HepG2 (cell line): ENCODE measurements around the gene SPAG9. TPM values are rescaled to one million over a fixed set of nuclear protein-coding genes. Genes with fewer than 3 reads are reported as not detected.

ENCODE experiments used
- ADNP ChIP-seq: sonication (generic); formaldehyde crosslinking; IDR thresholded peaks from 2 replicates; pipeline ENCODE4 v1.4.0; 2020; ENCODE audit warnings: missing genetic modification reagents
- ATF7-NPFF ChIP-seq: sonication (generic); formaldehyde crosslinking; IDR thresholded peaks from 2 replicates; pipeline ENCODE4 v1.8.1; 2023; ENCODE audit warnings: mild to moderate bottlenecking, low read depth, missing genetic modification reagents, moderate library complexity
- CSRNP1 ChIP-seq: sonication (generic); formaldehyde crosslinking; IDR thresholded peaks from 2 replicates; pipeline ENCODE4 v1.8.1; 2023; ENCODE audit warnings: mild to moderate bottlenecking, missing genetic modification reagents
- FOXO1 ChIP-seq: sonication (generic); formaldehyde crosslinking; IDR thresholded peaks from 2 replicates; pipeline ENCODE4 v1.4.0; 2020; ENCODE audit warnings: missing genetic modification reagents
- GMEB1 ChIP-seq: sonication (generic); formaldehyde crosslinking; IDR thresholded peaks from 2 replicates; pipeline ENCODE4 v1.5.1; 2020; ENCODE audit warnings: missing genetic modification reagents, mild to moderate bottlenecking, borderline replicate concordance
- HOXA7 ChIP-seq: sonication (generic); formaldehyde crosslinking; IDR thresholded peaks from 2 replicates; pipeline ENCODE4 v1.8.1; 2022; ENCODE audit warnings: mild to moderate bottlenecking, missing genetic modification reagents, moderate library complexity
- MED8 ChIP-seq: sonication (generic); formaldehyde crosslinking; IDR thresholded peaks from 2 replicates; pipeline ENCODE4 v1.8.1; 2023; ENCODE audit warnings: mild to moderate bottlenecking, missing genetic modification reagents; ENCODE audit not compliant: insufficient replicate concordance
- PITX1 ChIP-seq: sonication (generic); formaldehyde crosslinking; IDR thresholded peaks from 2 replicates; pipeline ENCODE4 v1.5.1; 2020; ENCODE audit warnings: mild to moderate bottlenecking, missing genetic modification reagents
- POLR2AphosphoS5 ChIP-seq: IDR thresholded peaks from 2 replicates; pipeline ENCODE4 v1.6.1; 2012; ENCODE audit warnings: low read depth, low read length
- RBFOX2 ChIP-seq: fragments of 200-400 bp; formaldehyde crosslinking; IDR thresholded peaks from 2 replicates; pipeline ENCODE4 v1.6.1; 2017; ENCODE audit warnings: low read depth, mild to moderate bottlenecking, low read length
- RCOR2 ChIP-seq: IDR thresholded peaks from 2 replicates; pipeline ENCODE4 v1.6.1; 2016; ENCODE audit warnings: missing biosample characterization, missing genetic modification reagents
- TIGD3 ChIP-seq: sonication (generic); formaldehyde crosslinking; IDR thresholded peaks from 2 replicates; pipeline ENCODE4 v1.5.1; 2020; ENCODE audit warnings: mild to moderate bottlenecking, missing genetic modification reagents, borderline replicate concordance
- ZBTB3 ChIP-seq: sonication (generic); formaldehyde crosslinking; IDR thresholded peaks from 2 replicates; pipeline ENCODE4 v1.4.0; 2020; ENCODE audit warnings: low read depth, mild to moderate bottlenecking, moderate library complexity, missing genetic modification reagents, borderline replicate concordance
- ZFP62 ChIP-seq: sonication (generic); formaldehyde crosslinking; IDR thresholded peaks from 2 replicates; pipeline ENCODE4 v1.4.0; 2020; ENCODE audit warnings: missing genetic modification reagents
- ZNF292 ChIP-seq: sonication (generic); formaldehyde crosslinking; IDR thresholded peaks from 2 replicates; pipeline ENCODE4 v1.8.1; 2022; ENCODE audit warnings: mild to moderate bottlenecking, low read depth, missing genetic modification reagents, borderline replicate concordance
- ZNF543 ChIP-seq: sonication (generic); formaldehyde crosslinking; IDR thresholded peaks from 2 replicates; pipeline ENCODE4 v1.4.0; 2020; ENCODE audit warnings: mild to moderate bottlenecking, missing genetic modification reagents
- ZNF572 ChIP-seq: sonication (generic); formaldehyde crosslinking; IDR thresholded peaks from 2 replicates; pipeline ENCODE4 v1.5.1; 2020; ENCODE audit warnings: mild to moderate bottlenecking, missing genetic modification reagents
- ZNF660 ChIP-seq: sonication (generic); formaldehyde crosslinking; IDR thresholded peaks from 2 replicates; pipeline ENCODE4 v1.5.1; 2020; ENCODE audit warnings: mild to moderate bottlenecking, low read depth, missing genetic modification reagents, borderline replicate concordance
- ZNF737 ChIP-seq: sonication (generic); formaldehyde crosslinking; IDR thresholded peaks from 2 replicates; pipeline ENCODE4 v1.5.0; 2020; ENCODE audit warnings: missing genetic modification reagents, mild to moderate bottlenecking, borderline replicate concordance
- ZNF776 ChIP-seq: sonication (generic); formaldehyde crosslinking; IDR thresholded peaks from 2 replicates; pipeline ENCODE4 v1.4.0; 2020; ENCODE audit warnings: mild to moderate bottlenecking, missing genetic modification reagents
- ZNF883 ChIP-seq: sonication (generic); formaldehyde crosslinking; IDR thresholded peaks from 2 replicates; pipeline ENCODE4 v1.5.1; 2020; ENCODE audit warnings: mild to moderate bottlenecking, missing genetic modification reagents; ENCODE audit errors: not compliant biosample characterization
- ZNF891 ChIP-seq: sonication (generic); formaldehyde crosslinking; IDR thresholded peaks from 2 replicates; pipeline ENCODE4 v1.5.0; 2020; ENCODE audit warnings: mild to moderate bottlenecking, missing genetic modification reagents
- ZSCAN31 ChIP-seq: sonication (generic); formaldehyde crosslinking; IDR thresholded peaks from 2 replicates; pipeline ENCODE4 v1.5.0; 2020; ENCODE audit warnings: low read depth, mild to moderate bottlenecking, missing genetic modification reagents
- polyA plus RNA-seq, 8 experiments: library from polyadenylated mRNA; depleted of rRNA in 3 of 8; stranded (reverse) in 7 of 8; unstranded in 1 of 8; fragments of >200 nt; fragmentation: Illumina TruSeq in 4 of 8; extraction: Trizol in 4 of 8; gene quantifications; 2 replicates each; pipeline versions ENCODE4 v1.2.1 to v1.2.3, GENCODE V29; 2011 to 2016; ENCODE audit warnings: low read depth in 4 of 8, missing spikeins in 1 of 8, mixed read lengths in 1 of 8; ENCODE audit not compliant: insufficient read depth in 1 of 8
- total RNA-seq, 5 experiments: library from RNA; depleted of rRNA; stranded (reverse); fragments of >200 nt; fragmentation: Illumina TruSeq; extraction: Trizol; gene quantifications; 2 replicates each; pipeline ENCODE4 v1.2.3, GENCODE V29; 2016; ENCODE audit warnings: low read depth in 1 of 5

Gene SPAG9
- total and polyA plus RNA-seq, 2 of the 13 experiments (the other 11 are each of a cell fraction or from before 2014, with no cell fraction given), result 43.2 to 78.6 TPM

GRCh38 chr17:51166987-51167931 is 46.6 kb upstream of the SPAG9 start (continued):
- TF ChIP-seq ATF7-NPFF (CRISPR knock-in tag), result no peak
- TF ChIP-seq POLR2AphosphoS5, result peak; percentile 61
- TF ChIP-seq RCOR2 (CRISPR knock-in tag), result no peak
- TF ChIP-seq GMEB1 (CRISPR knock-in tag), result peak; percentile 39; the same call in 1 of the 2 replicates
- TF ChIP-seq ZNF883 (CRISPR knock-in tag), result no peak
- no peak for TF ChIP-seq ZNF660 (CRISPR knock-in tag)
- peak; percentile 70; the same call in 1 of the 2 replicates for TF ChIP-seq ZNF543 (CRISPR knock-in tag)
- no peak for TF ChIP-seq MED8 (CRISPR knock-in tag)
- TF ChIP-seq ZBTB3 (CRISPR knock-in tag), result no peak
- no peak for TF ChIP-seq ZSCAN31 (CRISPR knock-in tag)
- TF ChIP-seq TIGD3, result peak; percentile 63; the same call in 1 of the 2 replicates
- TF ChIP-seq ZNF292 (CRISPR knock-in tag), result no peak
- no peak; the same call in 1 of the 2 replicates for TF ChIP-seq ZNF776 (CRISPR knock-in tag)
- TF ChIP-seq ZNF572 (CRISPR knock-in tag), result peak; percentile 71; the same call in 1 of the 2 replicates
- no peak for TF ChIP-seq HOXA7
- peak; percentile 19 for TF ChIP-seq RBFOX2
- TF ChIP-seq ZNF737 (CRISPR knock-in tag), result no peak
- 0 out of 2 replicates have a peak, but pooled peaks have one; percentile 40 for TF ChIP-seq PITX1 (CRISPR knock-in tag)
- TF ChIP-seq FOXO1 (CRISPR knock-in tag), result no peak
- no peak for TF ChIP-seq ZFP62 (CRISPR knock-in tag)
- TF ChIP-seq ADNP (CRISPR knock-in tag), result no peak
- TF ChIP-seq CSRNP1, result peak; percentile 80
- TF ChIP-seq ZNF891 (CRISPR knock-in tag), result no peak
